WERI-Rb-1 (cell line): ENCODE data around the gene RPS13.
"Not testable (repeated sequence)": the region's sequence is repeated elsewhere in the genome, so short reads cannot be mapped to it uniquely, and the experiment has no call there.

Experiments used
- DNase-seq: peaks from one replicate; pipeline ENCODE4 v3.0.0-alpha.2; 2020
- H3K27ac ChIP-seq: fragments of 250-450 bp; sonication (Bioruptor Pico); 2 replicates; pipeline ENCODE4 v1.5.1; 2020; ENCODE audit warnings: mild to moderate bottlenecking, moderate library complexity
- H3K27me3 ChIP-seq: fragments of 250-450 bp; sonication (Bioruptor Pico); 2 replicates; pipeline ENCODE4 v1.5.1; 2021; ENCODE audit warnings: mild to moderate bottlenecking, low read depth, moderate library complexity; ENCODE audit not compliant: insufficient read depth, severe bottlenecking
- H3K36me3 ChIP-seq: fragments of 250-450 bp; sonication (Bioruptor Pico); 2 replicates; pipeline ENCODE4 v1.5.1; 2020; ENCODE audit warnings: mild to moderate bottlenecking, moderate library complexity
- H3K4me3 ChIP-seq: 2 replicates; pipeline ENCODE4 v1.5.1; 2011; ENCODE audit warnings: low read depth, mild to moderate bottlenecking, control low read depth, low read length
- H3K9me3 ChIP-seq: fragments of 250-450 bp; sonication (Bioruptor Pico); 2 replicates; pipeline ENCODE4 v1.5.1; 2021; ENCODE audit warnings: mild to moderate bottlenecking, moderate library complexity; ENCODE audit not compliant: severe bottlenecking
- CTCF ChIP-seq: IDR thresholded peaks from 2 replicates; pipeline ENCODE4 v1.5.1; 2011; ENCODE audit warnings: low read depth, mild to moderate bottlenecking, control low read depth, inconsistent platforms, low read length

Gene RPS13

GRCh38 chr11:17077520-17078401 is at the start of gene RPS13:
RPS13 (minus strand) TSS chr11:17077667; CDS start chr11:17077641, 26 bp downstream.
- H3K27ac ChIP-seq = peak within 1 kb of the TSS; percentile 83
- no peak for TF ChIP-seq CTCF

GRCh38 chr11:17121981-17122380 is 44.5 kb upstream of the RPS13 start:
- peaks cover 27% of the 10 kb centered on the region for H3K36me3 ChIP-seq
- no peak for TF ChIP-seq CTCF
- no peaks in the 10 kb centered on the region for H3K27me3 ChIP-seq
- no peak overlapping the region for H3K27ac ChIP-seq
- H3K4me3 ChIP-seq = no peak overlapping the region
- no peaks in the 10 kb centered on the region for H3K9me3 ChIP-seq
- DNase-seq = no peak

More at GRCh38 chr11:17077520-17078401, at the start of gene RPS13:
- no peaks in the 10 kb centered on the region for H3K27me3 ChIP-seq
- DNase-seq = peak; percentile 97
- H3K9me3 ChIP-seq = no peaks in the 10 kb centered on the region
- H3K36me3 ChIP-seq = peaks cover 40% of the 10 kb centered on the region
- peak within 1 kb of the TSS; percentile 87 for H3K4me3 ChIP-seq

GRCh38 chr11:17117262-17117661 is 39.8 kb upstream of the RPS13 start:
- DNase-seq = no peak
- no peaks in the 10 kb centered on the region for H3K27me3 ChIP-seq
- no peak for TF ChIP-seq CTCF
- no peak overlapping the region for H3K27ac ChIP-seq
- H3K4me3 ChIP-seq = no peak overlapping the region
- H3K36me3 ChIP-seq = peaks cover 53% of the 10 kb centered on the region
- no peaks in the 10 kb centered on the region for H3K9me3 ChIP-seq

GRCh38 chr11:17116117-17116516 is 38.6 kb upstream of the RPS13 start:
- Histone ChIP-seq H3K27me3 (no peaks in the 10 kb centered on the region), H3K27ac (no peak overlapping the region), H3K9me3 (no peaks in the 10 kb centered on the region), H3K36me3 (peaks cover 52% of the 10 kb centered on the region), H3K4me3 (no peak overlapping the region)
- no peak for DNase-seq
- no peak for TF ChIP-seq CTCF

GRCh38 chr11:17107745-17108144 is 30.3 kb upstream of the RPS13 start:
- H3K27ac ChIP-seq, H3K4me3 ChIP-seq, H3K27me3 ChIP-seq, H3K9me3 ChIP-seq: not testable (repeated sequence)
- H3K36me3 ChIP-seq = peaks cover 64% of the 10 kb centered on the region
- peak; percentile 18 for DNase-seq
- peak; percentile 33; the same call in 1 of the 2 replicates for TF ChIP-seq CTCF

- not testable (repeated sequence) for H3K27ac ChIP-seq, H3K4me3 ChIP-seq, DNase-seq, H3K9me3 ChIP-seq, H3K27me3 ChIP-seq
- peaks cover 68% of the 10 kb centered on the region for H3K36me3 ChIP-seq
Observed at GRCh38 chr11:17105404-17106040, 28.1 kb upstream of the RPS13 start.
